MM.1S (cell line): ENCODE data around the gene ZNF768.

Source experiments
- CTCF ChIP-seq: fragments of 300-600 bp; sonication (generic); IDR thresholded peaks from 2 replicates; pipeline ENCODE4 v1.5.1; 2016; ENCODE audit warnings: antibody characterized with exemption, low read length, mixed read lengths
- EZH2 ChIP-seq: fragments of 300-600 bp; sonication (generic); optimal IDR thresholded peaks from 2 replicates; pipeline ENCODE3; 2017; ENCODE audit warnings: low read depth, mild to moderate bottlenecking, antibody characterized with exemption, low read length, mixed read lengths
- EZH2phosphoT487 ChIP-seq: fragments of 300-600 bp; sonication (generic); IDR thresholded peaks from 2 replicates; pipeline ENCODE4 v1.6.1; 2018; ENCODE audit warnings: antibody characterized with exemption, low read length

GRCh38 chr16:30559690-30560089 is 33.3 kb upstream of the ZNF768 start:
- TF ChIP-seq CTCF (no peak), EZH2 (no peak), EZH2phosphoT487 (no peak)
